ENCODE results near the gene NCAM2. TPM values are rescaled to one million over a fixed set of nuclear protein-coding genes. Genes with fewer than 3 reads are reported as not detected.

Gene NCAM2
- total RNA-seq, 1 donor from 2014 or later: 4.3 TPM

DNA sequence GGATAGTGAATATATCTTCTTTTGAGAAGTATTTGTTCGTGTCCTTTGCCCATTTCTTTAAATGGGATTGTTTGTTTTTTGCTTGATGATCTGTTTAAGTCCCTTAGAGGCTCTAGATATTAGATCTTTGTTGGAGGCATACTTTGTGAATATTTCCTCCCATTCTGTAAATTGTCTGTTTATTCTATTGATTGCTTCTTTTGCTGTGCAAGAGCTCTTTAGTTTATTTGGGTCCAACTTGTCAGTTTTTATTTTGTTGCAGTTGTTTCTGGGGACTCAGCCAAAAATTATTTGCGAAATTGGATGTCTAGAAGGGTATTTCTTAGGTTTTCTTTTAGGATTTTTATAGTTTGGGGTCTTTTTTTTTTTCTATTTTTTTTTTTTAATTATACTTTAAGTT is 302.8 kb downstream of the NCAM2 start:
- TF ChIP-seq, protein P1, sequence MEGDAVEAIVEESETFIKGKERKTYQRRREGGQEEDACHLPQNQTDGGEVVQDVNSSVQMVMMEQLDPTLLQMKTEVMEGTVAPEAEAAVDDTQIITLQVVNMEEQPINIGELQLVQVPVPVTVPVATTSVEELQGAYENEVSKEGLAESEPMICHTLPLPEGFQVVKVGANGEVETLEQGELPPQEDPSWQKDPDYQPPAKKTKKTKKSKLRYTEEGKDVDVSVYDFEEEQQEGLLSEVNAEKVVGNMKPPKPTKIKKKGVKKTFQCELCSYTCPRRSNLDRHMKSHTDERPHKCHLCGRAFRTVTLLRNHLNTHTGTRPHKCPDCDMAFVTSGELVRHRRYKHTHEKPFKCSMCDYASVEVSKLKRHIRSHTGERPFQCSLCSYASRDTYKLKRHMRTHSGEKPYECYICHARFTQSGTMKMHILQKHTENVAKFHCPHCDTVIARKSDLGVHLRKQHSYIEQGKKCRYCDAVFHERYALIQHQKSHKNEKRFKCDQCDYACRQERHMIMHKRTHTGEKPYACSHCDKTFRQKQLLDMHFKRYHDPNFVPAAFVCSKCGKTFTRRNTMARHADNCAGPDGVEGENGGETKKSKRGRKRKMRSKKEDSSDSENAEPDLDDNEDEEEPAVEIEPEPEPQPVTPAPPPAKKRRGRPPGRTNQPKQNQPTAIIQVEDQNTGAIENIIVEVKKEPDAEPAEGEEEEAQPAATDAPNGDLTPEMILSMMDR (IDR thresholded peaks at IDR 0.05; ENCODE audit: partially characterized antibody, unreplicated experiment): no peak
- H3K4me3 Mint-ChIP-seq (ENCODE audit: unreplicated experiment): no peak overlapping the region
- no peak for DNase-seq
- no peaks in the 10 kb centered on the region for H3K27me3 Mint-ChIP-seq (ENCODE audit: unreplicated experiment)
- H3K4me1 Mint-ChIP-seq (ENCODE audit: low read depth, unreplicated experiment): no peaks in the 10 kb centered on the region
- no peak overlapping the region for H3K27ac Mint-ChIP-seq (ENCODE audit: unreplicated experiment)
- H3K36me3 Mint-ChIP-seq (ENCODE audit: unreplicated experiment): no peaks in the 10 kb centered on the region
- no peaks in the 10 kb centered on the region for H3K9me3 Mint-ChIP-seq (ENCODE audit: unreplicated experiment)

DNA sequence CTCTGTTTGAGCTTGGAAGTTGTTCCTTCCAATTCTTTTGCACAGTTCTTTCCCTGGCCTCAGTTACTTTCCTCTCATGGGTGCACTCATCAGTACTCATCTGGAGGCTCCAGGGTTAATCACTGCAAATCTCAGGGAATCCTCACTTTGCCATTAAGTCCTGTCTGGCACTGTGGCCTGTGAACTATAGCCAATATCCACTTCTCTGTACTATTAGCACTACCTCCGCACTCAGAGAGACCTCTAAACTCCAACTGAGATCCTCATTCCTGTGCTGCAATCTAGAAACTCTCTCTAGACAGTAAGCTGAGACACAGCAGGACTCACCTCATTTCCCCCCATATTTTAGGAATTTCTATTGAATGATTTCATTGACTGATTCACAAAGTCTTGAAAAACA is 311.3 kb downstream of the NCAM2 start:
- Mint-ChIP-seq H3K27me3 (ENCODE audit: unreplicated experiment) (no peaks in the 10 kb centered on the region), H3K4me1 (ENCODE audit: low read depth, unreplicated experiment) (peaks cover 4% of the 10 kb centered on the region), H3K4me3 (ENCODE audit: unreplicated experiment) (no peak overlapping the region), H3K9me3 (ENCODE audit: unreplicated experiment) (no peaks in the 10 kb centered on the region), H3K27ac (ENCODE audit: unreplicated experiment) (no peak overlapping the region), H3K36me3 (ENCODE audit: unreplicated experiment) (no peaks in the 10 kb centered on the region)
- no peak for DNase-seq
- TF ChIP-seq, protein P1 (IDR thresholded peaks at IDR 0.05; ENCODE audit: partially characterized antibody, unreplicated experiment): no peak

DNA sequence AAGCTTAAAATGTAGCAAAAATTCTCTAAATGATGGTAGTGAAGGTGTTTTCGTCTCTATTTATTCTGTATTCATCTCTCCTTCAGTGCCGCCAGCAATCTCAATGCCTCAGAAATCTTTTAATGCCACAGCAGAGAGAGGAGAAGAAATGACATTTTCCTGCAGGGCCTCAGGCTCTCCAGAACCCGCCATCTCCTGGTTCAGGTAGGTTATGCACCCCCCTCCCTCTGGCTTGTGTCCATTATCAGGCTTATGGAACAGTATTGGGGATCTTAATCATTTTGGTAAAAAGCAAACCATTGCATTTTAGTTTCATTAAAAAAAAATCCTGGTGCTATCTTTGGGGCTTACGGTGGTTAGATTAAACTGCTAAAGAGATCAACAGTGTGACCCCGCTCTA is 326.1 kb downstream of the NCAM2 start:
- Mint-ChIP-seq H3K4me3 (ENCODE audit: unreplicated experiment) (no peak overlapping the region), H3K27ac (ENCODE audit: unreplicated experiment) (no peak overlapping the region), H3K27me3 (ENCODE audit: unreplicated experiment) (no peaks in the 10 kb centered on the region), H3K4me1 (ENCODE audit: low read depth, unreplicated experiment) (no peaks in the 10 kb centered on the region), H3K36me3 (ENCODE audit: unreplicated experiment) (no peaks in the 10 kb centered on the region), H3K9me3 (ENCODE audit: unreplicated experiment) (no peaks in the 10 kb centered on the region)
- no peak for DNase-seq
- TF ChIP-seq, protein P1 (IDR thresholded peaks at IDR 0.05; ENCODE audit: partially characterized antibody, unreplicated experiment): no peak

DNA sequence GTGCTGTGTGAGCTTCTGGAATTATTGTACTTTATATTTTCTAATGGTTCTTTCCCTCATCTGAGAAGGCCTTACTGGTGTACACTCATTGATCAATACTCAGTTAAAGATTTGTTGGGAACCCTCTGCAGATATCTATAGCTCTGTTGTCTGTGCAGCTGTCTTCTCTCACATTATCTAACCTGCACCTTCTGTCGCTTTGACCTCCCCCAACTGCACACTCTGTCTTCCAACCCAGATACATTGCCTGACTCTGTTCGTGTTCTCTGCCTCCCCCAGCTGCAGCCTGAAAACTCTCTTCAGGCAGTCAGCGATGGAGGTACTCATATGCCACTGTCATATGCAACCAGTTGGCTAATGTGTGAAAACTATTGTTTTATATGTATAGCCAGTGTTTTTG is 334.3 kb downstream of the NCAM2 start:
- TF ChIP-seq, protein P1 (IDR thresholded peaks at IDR 0.05; ENCODE audit: partially characterized antibody, unreplicated experiment): no peak
- Mint-ChIP-seq H3K4me3 (ENCODE audit: unreplicated experiment) (no peak overlapping the region), H3K4me1 (ENCODE audit: low read depth, unreplicated experiment) (peaks cover 12% of the 10 kb centered on the region), H3K9me3 (ENCODE audit: unreplicated experiment) (peaks cover 3% of the 10 kb centered on the region), H3K27me3 (ENCODE audit: unreplicated experiment) (peaks cover 4% of the 10 kb centered on the region), H3K36me3 (ENCODE audit: unreplicated experiment) (no peaks in the 10 kb centered on the region), H3K27ac (ENCODE audit: unreplicated experiment) (peak overlapping the region; percentile 63)
- no peak for DNase-seq

DNA sequence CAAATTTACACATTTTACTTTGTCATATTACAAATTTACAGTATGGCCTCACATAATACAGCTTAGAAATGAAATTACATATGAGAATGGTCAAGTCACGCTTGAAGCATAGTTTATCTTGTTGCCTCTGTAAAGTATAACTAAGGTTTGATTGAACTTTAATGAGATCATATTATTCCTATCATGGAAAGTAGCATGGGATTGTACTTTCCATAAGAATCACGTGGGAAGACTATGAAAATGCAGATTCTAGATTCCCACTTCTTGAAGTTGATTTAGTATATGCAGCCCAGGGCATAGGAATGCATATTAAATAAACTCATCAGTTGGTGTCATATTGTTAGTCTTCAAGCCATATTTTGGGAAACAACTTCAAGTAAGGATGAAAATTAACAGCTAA is 342.8 kb downstream of the NCAM2 start:
- TF ChIP-seq, protein P1 (IDR thresholded peaks at IDR 0.05; ENCODE audit: partially characterized antibody, unreplicated experiment): no peak
- no peaks in the 10 kb centered on the region for H3K4me1 Mint-ChIP-seq (ENCODE audit: low read depth, unreplicated experiment)
- peaks cover 5% of the 10 kb centered on the region for H3K9me3 Mint-ChIP-seq (ENCODE audit: unreplicated experiment)
- H3K36me3 Mint-ChIP-seq (ENCODE audit: unreplicated experiment): peaks cover 13% of the 10 kb centered on the region
- H3K27ac Mint-ChIP-seq (ENCODE audit: unreplicated experiment): no peak overlapping the region
- no peak overlapping the region for H3K4me3 Mint-ChIP-seq (ENCODE audit: unreplicated experiment)
- DNase-seq: no peak
- no peaks in the 10 kb centered on the region for H3K27me3 Mint-ChIP-seq (ENCODE audit: unreplicated experiment)

Measured in glutamatergic neuron (in vitro differentiated cells).